ENCODE data around the gene PARN.
A peak's percentile ranks its signal among the peaks of the same experiment; 100 is the strongest.

- TF ChIP-seq POLR2AphosphoS5 (IDR thresholded peaks at IDR 0.05) (peak; percentile 75 to 90 (median 87)), POLR2A (IDR thresholded peaks at IDR 0.05) (no peak), CTCF (IDR thresholded peaks at IDR 0.05) (no peak), EP300 (IDR thresholded peaks at IDR 0.05) (peak; percentile 65)
Measured at GRCh38 chr16:14501331-14502255, 128.5 kb downstream of the PARN start.

Data from stomach (tissue), 4 donors.